ELR (cell line): Measurements from ENCODE around the gene GFPT2.

Experiments
- DNase-seq: peaks from one replicate; pipeline ENCODE4 v3.0.0-alpha.2; 2015; ENCODE audit warnings: low read depth

Gene GFPT2

DNA sequence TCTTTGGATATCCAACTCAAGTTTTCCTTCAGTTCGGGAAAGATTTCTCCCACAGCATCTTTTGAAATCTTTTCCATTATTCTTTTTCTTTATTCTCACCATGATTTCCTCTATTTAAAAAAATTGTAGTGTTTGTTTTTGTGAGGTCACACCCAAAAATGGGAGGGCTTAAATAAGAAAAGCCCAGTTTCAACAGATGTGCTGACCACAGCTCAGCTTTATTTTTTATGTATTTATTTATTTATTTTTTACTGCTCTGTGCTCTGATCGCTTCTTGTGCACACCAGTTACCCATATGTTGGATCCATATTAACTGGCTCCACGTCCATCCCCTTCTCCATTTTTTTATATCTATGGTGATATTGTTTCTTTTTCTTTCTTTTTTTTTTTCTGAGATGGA is 20.3 kb downstream of the GFPT2 start:
- no peak for DNase-seq

DNA sequence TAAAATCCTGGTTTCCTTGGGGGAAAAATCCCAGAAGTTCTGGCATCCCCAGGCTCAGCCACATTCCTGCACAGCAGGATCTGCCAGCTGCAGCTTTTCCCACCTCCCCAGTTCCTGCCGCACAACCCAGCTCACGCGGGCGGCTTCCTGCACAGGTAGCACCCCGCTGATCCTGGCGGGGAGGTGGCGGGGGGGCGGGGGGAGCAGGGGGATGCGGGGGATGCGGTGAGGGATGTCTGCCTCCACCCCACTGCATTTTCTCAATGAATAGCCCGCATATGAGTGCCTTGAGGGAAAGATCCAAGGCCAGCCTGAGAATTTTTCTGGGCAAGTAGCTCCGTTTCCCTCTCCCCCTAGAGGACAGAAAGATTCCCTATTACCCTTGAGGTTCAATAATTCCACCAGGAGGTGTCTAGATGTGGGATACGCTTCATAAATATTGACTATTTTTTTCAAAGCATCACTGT is 21.1 kb downstream of the GFPT2 start:
- DNase-seq, result peak; percentile 45

DNA sequence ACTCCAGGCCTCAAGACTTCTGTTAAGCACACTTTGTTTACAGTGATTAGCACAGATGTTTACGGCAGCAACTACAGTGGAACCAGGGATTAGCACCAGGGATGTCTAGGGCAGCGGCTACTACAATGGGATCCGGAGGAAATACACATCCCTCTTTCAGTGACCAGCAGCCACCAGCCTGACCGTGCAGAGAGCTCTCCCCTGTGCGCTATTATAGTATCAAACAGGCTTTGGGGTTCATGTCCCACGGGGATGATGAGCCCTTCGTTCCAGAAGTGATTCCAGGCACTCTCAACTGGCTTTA is 21.5 kb downstream of the GFPT2 start:
- no peak for DNase-seq

- peak; percentile 92 for DNase-seq
These were observed 22.1 kb downstream of the GFPT2 start for GRCh38 chr5:180330810-180331646.

GRCh38 chr5:180330270-180330648 is 22.9 kb downstream of the GFPT2 start:
- no peak for DNase-seq

GRCh38 chr5:180329606-180330269 is 23.4 kb downstream of the GFPT2 start:
- DNase-seq, result no peak

- DNase-seq, result no peak
These were observed 24.0 kb downstream of the GFPT2 start for GRCh38 chr5:180329138-180329435.

GRCh38 chr5:180328296-180329137 is 24.6 kb downstream of the GFPT2 start:
- DNase-seq, result peak; percentile 81

DNA sequence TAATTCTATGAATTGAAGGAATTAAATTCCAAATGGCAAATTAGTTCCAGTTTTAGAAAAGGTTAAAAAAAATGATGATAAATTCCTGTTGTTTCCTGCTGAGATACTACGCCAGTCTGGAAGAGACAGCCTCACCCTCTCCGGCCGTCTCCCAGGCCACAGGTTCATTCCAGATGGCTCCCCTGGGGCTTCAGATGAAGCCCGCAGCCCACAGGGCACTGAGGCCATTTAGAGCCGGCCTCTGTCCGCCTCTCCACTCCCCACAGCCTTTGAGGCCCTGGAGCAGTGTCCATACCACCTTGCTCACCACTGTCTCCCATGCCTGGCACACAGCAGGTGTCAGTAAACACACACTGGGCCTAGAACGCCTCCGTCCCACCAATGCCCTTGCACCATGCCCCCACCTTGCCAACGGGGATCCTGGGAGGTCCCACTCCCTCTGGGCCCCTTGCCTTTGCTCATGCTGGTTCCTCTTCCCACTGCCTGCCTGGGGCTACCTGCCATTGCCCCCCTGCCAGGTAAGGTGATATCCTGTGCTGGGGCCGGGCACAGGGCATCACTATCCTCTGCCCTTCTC is 26.1 kb downstream of the GFPT2 start:
- no peak for DNase-seq

DNA sequence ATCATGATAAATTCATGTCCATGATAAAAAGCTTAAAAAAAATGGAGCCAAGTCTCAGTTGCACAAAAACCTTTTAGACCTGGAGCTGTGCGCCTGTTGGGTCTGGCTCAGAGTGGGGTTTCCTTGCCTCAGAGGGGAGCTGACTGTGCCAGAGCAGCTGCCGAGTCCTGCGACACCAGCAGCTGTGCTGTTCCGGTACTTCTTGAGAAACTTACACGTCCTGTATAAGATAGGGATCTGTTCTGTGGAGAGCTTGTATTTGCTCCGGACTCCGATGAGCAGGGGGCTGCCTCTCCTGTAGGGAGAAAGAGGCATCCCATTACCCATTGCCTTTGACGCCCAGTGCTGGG is 28.6 kb downstream of the GFPT2 start:
- no peak for DNase-seq

DNA sequence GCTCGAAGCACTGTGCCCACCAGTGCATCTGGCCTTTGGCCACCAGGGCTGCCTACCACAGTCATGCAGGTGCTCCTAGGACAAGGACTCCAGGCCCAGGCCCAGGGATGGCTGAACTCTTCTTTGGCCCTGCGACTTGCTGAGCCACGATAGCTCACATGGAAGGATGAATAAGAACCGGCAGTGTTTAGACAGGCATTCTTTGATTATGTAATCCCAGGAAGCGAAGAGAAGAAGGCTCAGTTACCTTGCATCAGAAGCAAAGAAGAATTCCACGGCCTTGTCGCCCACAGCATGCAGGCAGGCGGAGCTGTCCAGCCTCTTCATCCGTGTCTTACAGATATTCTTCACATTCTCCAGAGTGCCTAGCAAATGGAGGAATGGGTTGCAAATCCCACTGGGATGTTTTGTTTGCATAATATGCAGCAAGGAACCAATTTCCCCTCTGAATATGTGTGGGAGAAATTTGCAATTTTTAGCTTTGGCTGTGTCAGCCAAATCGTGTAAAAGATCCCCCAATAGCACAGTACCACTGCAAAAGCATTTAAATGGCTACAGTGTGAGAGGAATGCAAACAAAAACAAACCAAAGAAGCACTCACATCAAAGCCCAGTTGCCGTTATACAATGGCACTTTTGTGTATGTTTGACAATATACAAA is 29.1 kb downstream of the GFPT2 start:
- DNase-seq, result no peak

DNA sequence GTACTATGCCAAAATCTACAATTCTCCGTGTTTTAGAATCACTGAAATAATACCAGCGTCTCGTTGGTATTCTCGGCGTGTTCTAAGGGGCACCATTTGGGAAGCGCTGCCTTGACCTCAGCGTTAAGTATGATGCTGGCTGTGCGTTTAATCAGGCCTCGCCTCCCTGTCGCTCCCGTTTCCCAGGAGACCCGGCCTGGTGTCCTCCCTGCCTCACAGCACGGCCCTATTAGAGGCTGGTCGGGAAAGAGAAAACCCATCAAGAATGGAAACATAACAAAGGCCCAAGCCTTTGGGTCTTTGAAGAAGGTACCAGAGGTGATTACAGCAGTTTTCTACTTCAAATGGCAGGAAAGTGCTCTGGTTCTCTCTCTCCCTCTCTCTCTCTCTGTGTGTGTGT is 30.0 kb downstream of the GFPT2 start:
- no peak for DNase-seq

GRCh38 chr5:180318456-180319089 is 34.6 kb downstream of the GFPT2 start:
- DNase-seq, result no peak

DNA sequence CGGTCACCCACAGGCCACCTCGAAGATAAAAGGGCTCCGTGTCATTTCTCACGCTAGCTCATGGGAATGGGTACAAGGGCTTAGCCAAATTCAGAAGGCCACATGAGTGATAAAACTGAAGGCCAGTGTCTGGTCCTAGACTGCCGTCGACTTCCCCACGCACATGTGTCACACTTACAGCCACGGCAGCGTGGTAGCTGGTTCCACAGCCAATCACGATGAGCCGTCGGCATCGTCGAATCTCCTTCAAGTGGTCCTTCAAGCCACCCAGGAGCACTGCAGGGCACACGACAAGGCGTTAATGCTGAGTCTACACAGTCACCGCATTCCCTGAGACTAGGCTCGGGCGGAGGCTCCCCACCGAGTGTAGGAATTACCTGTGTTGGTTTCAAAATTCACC is 36.5 kb downstream of the GFPT2 start:
- no peak for DNase-seq

GRCh38 chr5:180315762-180316212 is 37.3 kb downstream of the GFPT2 start:
- DNase-seq, result peak; percentile 48

GRCh38 chr5:180313677-180314505 is 39.2 kb downstream of the GFPT2 start:
- DNase-seq, result no peak

GRCh38 chr5:180311216-180311615 is 41.9 kb downstream of the GFPT2 start:
- no peak for DNase-seq

- DNase-seq, result no peak
These were observed 46.3 kb downstream of the GFPT2 start for GRCh38 chr5:180306796-180307195.

- no peak for DNase-seq
These were observed 47.7 kb downstream of the GFPT2 start for GRCh38 chr5:180305481-180305880.
